CD4-positive, alpha-beta T cell (primary cell): ENCODE results near the gene PTCD1. TPM values are rescaled to one million over a fixed set of nuclear protein-coding genes. Genes with fewer than 3 reads are reported as not detected.

Source experiments
- ATAC-seq: fragments of 200-7000 bp; cut with Tn5 transposase; one replicate; pipeline ENCODE4 v1.10.0; 2022; ENCODE audit warnings: mild to moderate bottlenecking; ENCODE audit not compliant: poor library complexity
- CTCF ChIA-PET: fragments of 350-600 bp; sonication (Branson Sonifier 250); formaldehyde crosslinking; loops from one replicate; lab custom pipeline; 2021; ENCODE audit warnings: antibody characterized with exemption, inconsistent platforms; lab: Charles Lee
- POLR2A ChIA-PET: fragments of 350-600 bp; sonication (Branson Sonifier 250); formaldehyde crosslinking; loops from one replicate; lab custom pipeline; 2021; ENCODE audit warnings: antibody characterized with exemption, inconsistent platforms; lab: Charles Lee
- DNase-seq, 14 experiments: peaks; one replicate each; pipeline ENCODE4 v3.0.0-alpha.2; 2013 to 2020; ENCODE audit warnings: mixed read lengths in 2 of 14
- H3K27ac ChIP-seq, 2 donors: one replicate each; pipeline versions ENCODE4 v1.5.1 to v1.7.0; 2013; ENCODE audit warnings: low read length in 2 of 2, low read depth in 1 of 2, mild to moderate bottlenecking in 1 of 2
- H3K27me3 ChIP-seq, 2 experiments: 1 replicate in 1 of 2; 2 replicates in 1 of 2; pipeline versions ENCODE4 v1.6.1 to v1.7.0; 2013; ENCODE audit warnings: low read length in 2 of 2, control low read depth in 1 of 2, mild to moderate bottlenecking in 1 of 2, moderate library complexity in 1 of 2; ENCODE audit not compliant: insufficient read depth in 2 of 2, control insufficient read depth in 1 of 2
- H3K36me3 ChIP-seq: one replicate; pipeline ENCODE4 v1.6.1; 2013; ENCODE audit warnings: low read length, control low read depth; ENCODE audit not compliant: insufficient read depth
- H3K4me1 ChIP-seq: one replicate; pipeline ENCODE4 v1.6.1; 2013; ENCODE audit warnings: low read length, control low read depth; ENCODE audit not compliant: insufficient read depth
- H3K4me3 ChIP-seq: one replicate; pipeline ENCODE4 v1.5.1; 2013; ENCODE audit warnings: mild to moderate bottlenecking, low read length, moderate library complexity
- H3K9me3 ChIP-seq, 2 experiments: 1 replicate in 1 of 2; 2 replicates in 1 of 2; pipeline versions ENCODE4 v1.6.1 to v1.7.0; 2013; ENCODE audit warnings: low read length in 2 of 2, mild to moderate bottlenecking in 2 of 2, control low read depth in 1 of 2, moderate library complexity in 1 of 2; ENCODE audit not compliant: control insufficient read depth in 1 of 2, insufficient read depth in 1 of 2
- H3K27ac Mint-ChIP-seq: one replicate; pipeline ENCODE4 v1.8.0; 2020; ENCODE audit warnings: mixed read lengths
- H3K27me3 Mint-ChIP-seq: one replicate; pipeline ENCODE4 v1.8.0; 2021; ENCODE audit warnings: mixed read lengths
- H3K36me3 Mint-ChIP-seq: one replicate; pipeline ENCODE4 v1.8.0; 2021; ENCODE audit warnings: low read depth, mixed read lengths
- H3K4me1 Mint-ChIP-seq: one replicate; pipeline ENCODE4 v1.8.0; 2021; ENCODE audit warnings: low read depth, mixed read lengths
- H3K4me3 Mint-ChIP-seq: one replicate; pipeline ENCODE4 v1.8.0; 2020; ENCODE audit warnings: mild to moderate bottlenecking, mixed read lengths
- H3K9me3 Mint-ChIP-seq: one replicate; pipeline ENCODE4 v1.8.0; 2020; ENCODE audit warnings: mixed read lengths
- intact Hi-C, 2 experiments: fragments of 100-400 bp; cut with DNase I in 1 of 2; cut with micrococcal nuclease in 1 of 2; formaldehyde crosslinking; loops; one replicate each; pipeline versions ENCODE4 v1.15.1 to v1.9.0; 2023 to 2025; cut with DNase I, micrococcal nuclease
- total RNA-seq, 174 experiments: library from RNA in 2 of 174; stranded (reverse) in 2 of 174; gene quantifications; one replicate each; pipeline ENCODE4 v1.2.3 and lab custom pipeline; 2021 to 2026
- TF ChIP-seq, protein P1 (sequence below): fragments of 200-600 bp; IDR thresholded peaks from one replicate; pipeline ENCODE4 v1.8.0; 2022; ENCODE audit warnings: antibody characterized with exemption, mild to moderate bottlenecking

Gene PTCD1
- total RNA-seq, 2 experiments from 2014 or later = 4.8 to 5.3 TPM

DNA sequence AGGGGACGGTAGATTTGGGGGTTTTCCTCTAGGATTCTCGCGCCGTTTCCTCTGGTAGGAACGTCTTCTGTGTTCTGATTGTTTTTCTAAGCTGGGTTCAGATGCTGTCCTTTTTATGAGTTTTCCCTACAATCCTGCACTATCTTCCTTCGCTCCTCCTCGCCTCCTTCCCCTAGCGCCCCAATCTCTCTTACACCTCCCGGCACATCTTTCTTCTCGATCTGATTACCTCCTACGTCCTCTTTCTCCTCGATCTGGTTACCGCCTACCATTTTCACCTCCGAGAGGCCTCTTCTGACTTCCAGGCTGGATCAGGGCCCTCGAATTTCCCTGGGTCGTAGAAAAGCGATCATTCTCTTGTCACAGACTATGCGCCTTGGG is 29.4 kb downstream of the PTCD1 start:
- peaks cover 52% of the 10 kb centered on the region for H3K4me1 Mint-ChIP-seq
- no peaks in the 10 kb centered on the region for H3K9me3 ChIP-seq
- H3K4me3 ChIP-seq = peak overlapping the region; percentile 99
- H3K9me3 Mint-ChIP-seq = no peaks in the 10 kb centered on the region
- H3K27me3 Mint-ChIP-seq = no peaks in the 10 kb centered on the region
- H3K4me1 ChIP-seq = peaks cover 51% of the 10 kb centered on the region
- H3K27me3 ChIP-seq = no peaks in the 10 kb centered on the region
- CTCF ChIA-PET = interaction anchor here (0.9 kb wide), 1 partner anchor 43 kb away, joined by 5 read pairs; no protein-coding TSS in a partner anchor
- intact Hi-C loops = loop anchor here (1.0 to 10.0 kb wide), 7 partner anchors 16 to 96 kb away; partner anchors contain the start of genes ARPC1A (in 1 of the 2), ATP5MF (in 1 of the 2) and ZKSCAN5 (in 1 of the 2)
- DNase-seq (peak in 1 of 14 experiments; percentile 36), ATAC-seq (peak; percentile 28)
- POLR2A ChIA-PET = interaction anchor here (0.6 to 4.2 kb wide), 33 partner anchors 10 to 1020 kb away, joined by 3 to 105 read pairs (median 5); partner anchors contain the start of genes ARPC1A, ARPC1B, ATP5MF and CPSF4
- peak overlapping the region; percentile 87 for H3K27ac Mint-ChIP-seq
- TF ChIP-seq, protein P1, sequence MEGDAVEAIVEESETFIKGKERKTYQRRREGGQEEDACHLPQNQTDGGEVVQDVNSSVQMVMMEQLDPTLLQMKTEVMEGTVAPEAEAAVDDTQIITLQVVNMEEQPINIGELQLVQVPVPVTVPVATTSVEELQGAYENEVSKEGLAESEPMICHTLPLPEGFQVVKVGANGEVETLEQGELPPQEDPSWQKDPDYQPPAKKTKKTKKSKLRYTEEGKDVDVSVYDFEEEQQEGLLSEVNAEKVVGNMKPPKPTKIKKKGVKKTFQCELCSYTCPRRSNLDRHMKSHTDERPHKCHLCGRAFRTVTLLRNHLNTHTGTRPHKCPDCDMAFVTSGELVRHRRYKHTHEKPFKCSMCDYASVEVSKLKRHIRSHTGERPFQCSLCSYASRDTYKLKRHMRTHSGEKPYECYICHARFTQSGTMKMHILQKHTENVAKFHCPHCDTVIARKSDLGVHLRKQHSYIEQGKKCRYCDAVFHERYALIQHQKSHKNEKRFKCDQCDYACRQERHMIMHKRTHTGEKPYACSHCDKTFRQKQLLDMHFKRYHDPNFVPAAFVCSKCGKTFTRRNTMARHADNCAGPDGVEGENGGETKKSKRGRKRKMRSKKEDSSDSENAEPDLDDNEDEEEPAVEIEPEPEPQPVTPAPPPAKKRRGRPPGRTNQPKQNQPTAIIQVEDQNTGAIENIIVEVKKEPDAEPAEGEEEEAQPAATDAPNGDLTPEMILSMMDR = no peak
- peaks cover 68% of the 10 kb centered on the region for H3K36me3 Mint-ChIP-seq
- H3K27ac ChIP-seq = peak overlapping the region; percentile 98 to 99
- peak overlapping the region; percentile 93 for H3K4me3 Mint-ChIP-seq
- H3K36me3 ChIP-seq = peaks cover 45% of the 10 kb centered on the region

DNA sequence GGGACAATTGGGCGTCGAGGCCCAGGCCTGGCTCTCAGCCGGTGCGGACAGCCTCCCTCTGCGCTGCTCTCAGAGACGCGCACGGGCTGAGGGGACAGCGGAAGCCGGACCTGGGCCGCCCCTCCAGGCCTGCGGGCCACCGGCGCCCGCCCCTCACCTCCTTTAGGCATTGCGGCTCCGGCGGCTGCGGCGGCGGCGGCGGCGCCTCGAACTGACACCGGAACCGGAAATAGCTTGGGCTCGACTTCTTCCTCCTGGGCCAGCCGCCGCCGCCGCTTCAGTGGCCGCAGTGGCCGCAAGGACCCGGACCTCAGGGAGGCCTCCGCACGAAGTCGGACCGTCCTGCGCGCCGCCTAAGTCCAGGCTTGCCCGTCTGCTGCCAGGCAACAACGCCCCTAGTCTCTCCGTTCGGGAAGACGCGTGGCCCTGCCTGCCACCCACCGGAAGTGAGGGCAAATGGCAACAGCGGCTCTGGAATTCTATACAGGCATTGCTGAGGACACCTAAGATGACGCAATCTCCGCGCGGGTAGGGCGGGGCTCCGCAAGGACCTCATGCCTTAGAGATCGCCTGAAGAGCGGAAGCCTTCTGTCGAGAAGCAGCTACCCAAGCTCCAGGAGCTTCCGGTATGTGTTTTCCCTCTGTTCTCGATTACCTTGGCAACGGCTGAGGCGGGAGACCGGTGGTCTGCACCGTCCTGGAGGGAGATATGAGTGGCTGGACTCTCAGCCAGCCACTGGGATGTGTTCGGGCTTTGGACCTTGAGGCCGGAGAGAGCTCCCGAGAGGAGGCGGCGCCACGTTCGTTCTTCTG is 30.0 kb downstream of the PTCD1 start, which contains the start of the genes BUD31 and PDAP1:
Gene BUD31, plus strand, starts transcription at position 591 of the 813 bp plus-strand sequence. CDS start 2,124 bp downstream, outside the sequence.
Gene PDAP1, minus strand, starts transcription at position 219 of the 813 bp plus-strand sequence. Its CDS starts 49 bp downstream, at position 170.
- peak within 1 kb of the TSS; percentile 98 to 99 for H3K27ac ChIP-seq
- H3K36me3 ChIP-seq = peaks cover 44% of the 10 kb centered on the region
- ChIA-PET POLR2A (interaction anchor here (0.6 to 4.2 kb wide), 35 partner anchors 9 to 1021 kb away, joined by 3 to 105 read pairs (median 5); partner anchors contain the start of genes ARPC1A, ARPC1B, ATP5MF and CPSF4), CTCF (interaction anchor here (0.9 to 2.3 kb wide), 2 partner anchors 34 to 43 kb away, joined by 5 to 7 read pairs; partner anchors contain the start of gene ARPC1B)
- H3K4me3 Mint-ChIP-seq = peak within 1 kb of the TSS; percentile 93
- H3K4me3 ChIP-seq = peak within 1 kb of the TSS; percentile 99
- peaks cover 73% of the 10 kb centered on the region for H3K36me3 Mint-ChIP-seq
- peaks cover 55% of the 10 kb centered on the region for H3K4me1 ChIP-seq
- H3K9me3 ChIP-seq = no peaks in the 10 kb centered on the region
- ATAC-seq (peak; percentile 86), DNase-seq (peak; percentile 90 to 98 (median 94))
- no peaks in the 10 kb centered on the region for H3K9me3 Mint-ChIP-seq
- TF ChIP-seq, protein P1 = no peak
- intact Hi-C loops = loop anchor here (1.0 to 10.0 kb wide), 11 partner anchors 15 to 96 kb away; partner anchors contain the start of genes ARPC1A (in 1 of the 2), ARPC1B (in 1 of the 2), ATP5MF (in 1 of the 2) and ZKSCAN5 (in 1 of the 2)
- H3K27me3 Mint-ChIP-seq = no peaks in the 10 kb centered on the region
- H3K4me1 Mint-ChIP-seq = peaks cover 58% of the 10 kb centered on the region
- no peaks in the 10 kb centered on the region for H3K27me3 ChIP-seq
- peak within 1 kb of the TSS; percentile 87 for H3K27ac Mint-ChIP-seq

DNA sequence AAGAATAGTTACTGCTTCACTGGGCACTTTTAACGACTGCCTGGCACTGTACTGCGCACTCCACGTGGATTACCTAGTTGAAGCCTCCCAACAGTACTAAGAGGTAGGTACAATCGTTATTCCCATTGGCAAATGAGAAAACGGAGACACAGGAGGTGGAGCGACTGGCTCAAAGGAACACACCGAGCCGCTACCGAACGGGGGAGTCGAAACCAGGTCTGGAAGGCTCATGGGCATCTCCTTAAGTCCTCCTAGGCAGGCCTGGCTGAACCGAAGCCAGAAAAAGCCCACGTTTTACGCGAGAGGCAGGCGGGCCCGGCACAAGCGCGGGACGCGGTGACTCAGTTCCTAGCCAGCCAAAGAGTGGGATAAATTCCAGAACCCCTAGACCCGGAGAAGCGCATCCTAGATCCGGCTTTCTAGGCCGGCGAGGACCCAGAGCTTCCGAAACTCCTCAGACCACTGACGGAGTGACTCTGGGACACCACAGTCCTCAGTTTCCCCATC is 30.7 kb downstream of the PTCD1 start:
- no peaks in the 10 kb centered on the region for H3K27me3 ChIP-seq
- peak overlapping the region; percentile 99 for H3K4me3 ChIP-seq
- peak overlapping the region; percentile 98 to 99 for H3K27ac ChIP-seq
- H3K4me1 ChIP-seq = peaks cover 55% of the 10 kb centered on the region
- DNase-seq (peak in 9 of 14 experiments; percentile 11 to 63 (median 29)), ATAC-seq (no peak)
- TF ChIP-seq, protein P1 = no peak
- peak overlapping the region; percentile 87 for H3K27ac Mint-ChIP-seq
- peaks cover 73% of the 10 kb centered on the region for H3K36me3 Mint-ChIP-seq
- H3K4me3 Mint-ChIP-seq = peak overlapping the region; percentile 93
- POLR2A ChIA-PET = interaction anchor here (0.7 to 4.2 kb wide), 19 partner anchors 8 to 1021 kb away, joined by 3 to 105 read pairs (median 15); partner anchors contain the start of genes ARPC1A, ARPC1B, CPSF4 and FAM200A
- CTCF ChIA-PET = interaction anchor here (1.0 to 2.3 kb wide), 3 partner anchors 8 to 172 kb away, joined by 3 to 7 read pairs (median 4); partner anchors contain the start of gene ARPC1B
- no peaks in the 10 kb centered on the region for H3K9me3 Mint-ChIP-seq
- peaks cover 44% of the 10 kb centered on the region for H3K36me3 ChIP-seq
- intact Hi-C loops = loop anchor here (1.0 to 10.0 kb wide), 10 partner anchors 15 to 97 kb away; partner anchors contain the start of genes ARPC1A (in 1 of the 2), ARPC1B (in 1 of the 2), ATP5MF (in 1 of the 2) and ZKSCAN5 (in 1 of the 2)
- H3K27me3 Mint-ChIP-seq = no peaks in the 10 kb centered on the region
- H3K4me1 Mint-ChIP-seq = peaks cover 60% of the 10 kb centered on the region
- no peaks in the 10 kb centered on the region for H3K9me3 ChIP-seq
